Measurements from ENCODE around the gene TBX5.

TBX5 gene

DNA sequence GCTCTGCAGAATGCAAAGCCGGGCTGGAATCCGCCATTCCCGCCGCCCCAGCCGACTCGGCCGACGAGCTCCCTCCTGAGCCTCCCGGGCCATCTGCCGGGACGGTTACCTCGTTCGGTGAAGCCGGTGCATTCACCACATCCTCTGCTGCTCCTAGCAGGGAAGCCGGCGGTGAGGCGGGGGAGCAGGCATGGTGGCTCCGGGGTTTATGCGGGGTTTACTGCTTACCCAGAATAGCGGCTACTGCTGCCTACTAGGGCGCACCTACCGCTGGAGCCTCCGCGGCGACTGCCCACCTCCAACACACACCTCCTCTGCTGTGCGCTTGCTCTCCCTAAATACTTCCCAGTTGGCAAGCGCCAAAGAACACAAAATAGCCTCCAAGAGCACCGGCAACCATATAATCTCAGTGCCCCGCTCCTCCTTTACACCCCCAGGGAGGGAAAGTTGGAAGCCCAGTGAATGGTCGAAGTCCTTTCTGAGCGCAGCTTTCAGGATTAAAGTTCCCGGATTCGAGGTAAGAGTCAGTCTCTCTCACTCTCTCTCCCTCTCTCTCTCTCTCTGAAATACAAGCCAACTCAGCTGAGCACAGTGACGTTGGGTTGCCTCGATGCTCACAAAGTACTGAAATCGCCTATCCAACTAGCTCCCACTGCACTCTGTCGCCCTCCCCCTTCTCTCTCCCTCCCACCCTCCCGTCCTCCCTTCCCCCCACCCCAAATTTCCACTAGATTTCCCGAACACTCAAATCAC, at the start of gene TBX5:
TSS of gene TBX5 (minus strand) at position 626 of the 753 bp plus-strand sequence. CDS start 2,246 bp downstream, outside the sequence.
- DNase-seq (ENCODE audit: low spot score), result no peak

DNA sequence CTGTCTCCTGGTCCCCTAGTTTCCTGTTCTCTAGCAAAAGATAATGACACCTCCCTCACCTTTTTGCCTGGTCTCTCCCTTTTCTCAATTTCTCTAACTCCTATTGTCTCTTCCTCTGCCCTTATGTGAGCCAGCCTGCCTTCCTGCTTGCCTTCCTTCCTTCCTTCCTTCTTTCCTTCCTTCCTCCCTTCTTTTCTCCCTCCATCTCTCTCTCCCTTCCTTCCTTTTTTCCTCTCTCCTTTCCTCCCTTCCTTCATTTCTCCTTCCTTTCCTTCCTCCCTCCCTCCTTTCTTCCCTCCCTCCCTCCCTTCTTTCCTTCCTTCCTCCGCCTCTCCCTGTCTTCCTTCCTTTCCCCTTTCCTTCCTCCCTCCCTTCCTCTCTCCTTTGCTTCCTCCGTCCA, 45.7 kb upstream of the TBX5 start:
- DNase-seq (ENCODE audit: low spot score), result no peak

- DNase-seq (ENCODE audit: low spot score), result no peak
These were observed 44.8 kb upstream of the TBX5 start for GRCh38 chr12:114450515-114451300.

- no peak for DNase-seq (ENCODE audit: low spot score)
These were observed 44.1 kb upstream of the TBX5 start for GRCh38 chr12:114450019-114450418.

DNA sequence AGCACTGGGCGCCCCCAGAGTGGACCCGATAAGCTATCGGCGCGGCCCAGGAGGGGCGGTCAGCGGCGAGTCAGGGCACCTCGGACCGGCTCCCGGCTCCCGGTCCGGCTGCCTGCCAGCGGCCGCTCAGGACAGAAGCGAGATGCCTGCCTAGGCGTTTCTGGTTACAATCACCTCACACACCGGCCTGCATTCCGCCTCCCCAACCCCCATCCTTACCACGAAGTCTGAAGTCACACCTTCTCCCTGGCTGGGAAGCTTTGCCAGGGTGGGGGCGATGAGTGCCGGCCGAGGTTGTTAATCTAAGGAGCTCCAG, 42.6 kb upstream of the TBX5 start:
- no peak for DNase-seq (ENCODE audit: low spot score)

GRCh38 chr12:114447799-114448617, 42.1 kb upstream of the TBX5 start:
- no peak for DNase-seq (ENCODE audit: low spot score)

DNA sequence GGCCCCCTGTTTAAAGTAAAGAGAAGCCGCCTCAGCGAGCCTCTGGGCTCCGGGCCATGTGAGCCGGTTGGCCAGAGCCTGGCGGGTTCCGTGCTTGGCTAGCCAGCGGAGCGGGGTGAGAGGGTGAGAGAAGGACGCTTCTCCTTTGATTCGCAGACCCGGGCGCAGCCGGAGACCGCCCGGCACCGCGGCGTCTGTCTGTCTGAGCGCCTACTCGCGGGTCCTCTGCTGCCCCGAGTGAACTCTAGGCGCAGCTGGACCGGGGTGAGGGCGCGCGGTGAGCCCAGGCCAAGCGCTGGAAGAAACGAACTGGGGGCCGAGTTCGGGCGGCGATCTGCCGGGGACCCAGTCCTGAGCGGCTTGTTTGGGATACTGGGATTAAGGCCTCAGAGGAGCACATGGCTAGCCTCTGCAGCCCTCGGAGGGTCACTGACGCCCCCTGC, 41.4 kb upstream of the TBX5 start:
- DNase-seq (ENCODE audit: low spot score), result no peak

DNA sequence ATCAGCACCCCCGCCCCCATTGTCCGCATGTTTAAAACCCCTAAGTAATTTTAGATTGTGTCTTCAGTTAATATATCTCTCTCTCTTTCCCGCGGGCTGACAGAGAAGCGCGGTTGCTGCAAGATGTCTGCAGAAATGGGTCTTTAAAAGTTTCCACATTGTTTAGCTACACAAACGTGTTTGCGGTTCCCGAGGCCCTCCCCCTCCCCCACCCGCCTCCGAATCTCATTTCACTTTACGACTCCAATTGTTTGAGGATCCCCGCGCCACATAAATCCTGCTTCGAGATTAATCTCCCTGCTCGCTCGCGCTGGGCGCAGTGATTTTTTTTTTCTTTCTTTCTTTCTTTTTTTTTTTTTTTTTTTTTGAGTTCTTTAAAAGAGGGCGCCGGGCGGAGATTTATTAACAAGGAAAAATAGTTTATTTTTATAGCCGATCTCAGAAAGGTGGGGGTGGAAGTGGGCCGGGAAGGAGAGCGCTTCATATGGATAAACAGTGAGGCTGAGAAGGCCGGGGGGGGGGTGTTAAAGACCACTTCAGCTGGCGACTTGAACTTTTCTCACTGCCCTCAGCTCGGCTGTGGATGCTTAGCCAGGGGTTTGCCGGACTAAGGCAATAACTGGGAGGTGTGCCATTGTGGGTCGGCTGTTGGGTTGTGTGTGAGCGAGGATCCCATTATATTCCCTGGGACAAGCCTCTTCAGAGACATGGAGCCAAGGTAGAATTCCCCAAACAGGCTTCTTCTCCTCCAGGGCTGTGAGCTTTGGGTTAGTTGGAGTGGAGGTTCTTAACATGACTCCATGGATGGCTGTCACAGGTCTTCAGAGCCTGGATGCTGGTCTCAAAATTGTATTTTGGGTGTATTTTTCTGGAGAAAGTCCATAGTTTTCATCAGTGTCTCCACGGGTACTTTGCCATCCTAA, 39.7 kb upstream of the TBX5 start:
- DNase-seq (ENCODE audit: low spot score), result no peak

DNA sequence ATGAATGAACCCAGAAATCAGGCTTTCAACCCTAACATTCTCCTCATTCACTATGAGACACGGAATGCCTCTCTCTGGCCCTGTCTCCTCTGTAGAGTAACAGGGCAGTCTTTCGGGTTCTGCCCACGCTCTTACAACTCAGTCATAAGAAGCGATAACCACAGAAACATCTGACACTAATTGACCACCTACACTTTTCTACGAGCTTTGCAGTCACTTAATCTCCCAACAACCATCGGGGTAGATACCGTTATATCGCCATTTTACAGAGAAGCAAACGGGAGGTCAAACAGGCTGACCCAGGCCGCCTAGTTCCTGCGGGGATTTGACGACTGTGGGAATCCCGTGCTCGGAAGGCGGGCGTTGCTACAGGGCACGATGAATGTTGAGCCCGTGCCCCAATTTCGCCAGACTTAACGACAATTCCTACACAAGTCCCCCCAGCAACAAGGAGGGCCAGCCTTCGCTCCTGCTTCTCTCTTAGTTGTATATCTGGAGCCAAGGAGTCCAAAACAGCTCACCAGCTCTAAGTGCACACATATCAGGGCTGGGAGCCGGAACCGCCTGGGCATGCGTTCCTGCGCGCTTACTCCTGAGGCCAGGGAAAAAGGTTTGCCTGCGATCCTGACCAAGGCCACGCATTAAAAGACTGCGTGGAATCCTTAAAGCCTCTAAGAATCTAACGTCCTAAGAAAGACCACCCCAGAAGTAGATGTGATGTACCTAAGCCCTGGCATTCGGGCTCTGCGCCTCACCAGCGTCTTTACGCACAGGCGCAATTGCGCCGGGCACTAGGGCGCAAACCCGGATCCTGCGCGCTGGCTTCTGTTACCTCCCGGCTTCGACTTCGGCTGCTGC, 38.7 kb upstream of the TBX5 start:
- no peak for DNase-seq (ENCODE audit: low spot score)

DNA sequence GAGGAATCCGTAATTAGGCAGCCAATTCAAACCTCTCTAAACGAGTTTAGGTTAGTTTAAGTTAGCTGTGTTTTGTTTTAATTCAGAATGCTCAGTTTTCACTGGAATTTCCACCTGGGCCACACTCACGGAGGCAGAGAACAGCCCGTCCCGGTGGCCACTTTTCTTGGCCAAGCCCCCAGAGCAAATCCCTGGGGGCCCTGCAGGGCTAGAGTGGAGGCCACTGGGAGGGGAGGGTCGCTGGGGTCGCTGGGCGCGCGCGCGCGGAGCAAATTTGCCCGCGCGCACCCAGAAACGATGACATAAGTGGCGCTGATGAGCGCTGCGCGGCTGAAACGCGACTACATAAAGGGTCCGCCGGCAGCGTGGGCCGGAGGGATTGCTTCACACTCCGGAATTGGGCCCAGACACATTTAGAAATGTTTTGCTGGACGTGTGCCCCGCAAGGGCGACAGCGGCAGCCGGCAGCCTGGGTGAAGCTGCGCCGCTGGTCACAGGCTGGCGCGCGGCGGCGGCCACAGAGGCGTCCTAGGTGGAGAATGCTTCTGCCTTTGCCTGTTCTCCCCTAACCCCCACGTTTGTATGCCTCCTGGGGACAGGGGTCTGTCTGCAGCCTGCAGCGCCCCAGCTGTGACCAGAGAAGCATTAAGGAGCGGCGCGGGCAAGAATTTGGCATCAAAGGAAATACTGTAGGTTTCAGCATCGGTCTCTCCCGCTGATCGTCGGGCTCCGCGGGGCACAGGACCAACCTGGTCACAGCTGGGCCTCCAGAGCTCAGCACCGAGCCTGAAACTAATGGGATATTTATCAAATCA, 37.9 kb upstream of the TBX5 start:
- DNase-seq (ENCODE audit: low spot score), result no peak

DNA sequence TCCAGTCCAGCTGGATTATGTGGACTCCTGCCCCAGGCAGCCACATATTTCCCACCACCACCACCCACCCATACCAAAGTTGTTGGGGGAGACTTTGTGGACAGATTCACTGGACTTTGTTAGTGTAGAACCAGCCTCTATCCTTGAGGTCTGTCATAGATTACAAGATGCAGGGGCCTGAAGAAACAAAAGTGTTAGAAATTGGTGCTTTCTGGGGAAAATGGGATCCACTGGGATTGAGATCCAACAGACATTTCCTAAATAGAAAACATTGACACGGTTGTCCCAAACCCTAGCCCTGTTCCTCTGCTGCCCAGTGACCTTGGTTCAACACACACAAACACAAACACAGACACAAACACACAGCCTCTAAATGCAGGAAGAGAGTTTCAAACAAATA, 36.6 kb upstream of the TBX5 start:
- no peak for DNase-seq (ENCODE audit: low spot score)

DNA sequence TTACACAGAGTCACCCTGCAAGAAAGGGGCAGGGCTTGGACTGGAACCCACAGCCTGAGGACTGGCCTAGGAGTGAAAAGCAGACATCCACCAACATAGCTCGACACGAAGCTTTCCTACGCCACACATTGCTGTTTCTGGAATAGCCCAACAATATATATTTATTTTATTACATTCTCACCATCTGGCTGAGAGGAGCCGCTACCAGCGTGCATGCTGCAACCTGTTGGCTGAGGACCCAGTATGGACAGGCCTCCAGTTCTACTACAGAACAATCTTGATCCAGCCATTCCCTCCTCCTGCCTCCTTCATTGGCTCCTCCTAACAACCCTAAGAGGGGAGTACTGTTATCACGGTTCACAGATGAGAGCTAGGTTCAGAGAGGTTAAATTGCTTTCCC, 35.6 kb upstream of the TBX5 start:
- DNase-seq (ENCODE audit: low spot score), result no peak

DNA sequence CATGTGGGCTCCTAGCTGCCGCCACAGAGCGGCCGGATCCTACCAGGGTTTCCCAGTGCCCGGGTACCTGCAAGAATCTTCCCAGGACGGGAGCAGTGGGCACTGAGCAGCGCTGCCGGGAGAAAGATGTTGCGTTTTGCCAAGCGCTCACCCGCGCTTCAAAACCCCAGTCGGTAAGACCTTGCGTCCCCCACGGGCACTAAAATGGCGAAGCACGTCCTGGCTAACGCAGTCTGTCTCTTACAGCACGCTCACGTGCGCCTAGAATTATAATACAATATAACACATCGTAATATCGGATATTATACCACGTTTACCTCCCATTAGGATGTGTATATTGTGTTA, 35.1 kb upstream of the TBX5 start:
- DNase-seq (ENCODE audit: low spot score), result no peak

- no peak for DNase-seq (ENCODE audit: low spot score)
These were observed 34.5 kb upstream of the TBX5 start for GRCh38 chr12:114440270-114441038.

GRCh38 chr12:114439817-114440216, 33.9 kb upstream of the TBX5 start:
- no peak for DNase-seq (ENCODE audit: low spot score)

DNA sequence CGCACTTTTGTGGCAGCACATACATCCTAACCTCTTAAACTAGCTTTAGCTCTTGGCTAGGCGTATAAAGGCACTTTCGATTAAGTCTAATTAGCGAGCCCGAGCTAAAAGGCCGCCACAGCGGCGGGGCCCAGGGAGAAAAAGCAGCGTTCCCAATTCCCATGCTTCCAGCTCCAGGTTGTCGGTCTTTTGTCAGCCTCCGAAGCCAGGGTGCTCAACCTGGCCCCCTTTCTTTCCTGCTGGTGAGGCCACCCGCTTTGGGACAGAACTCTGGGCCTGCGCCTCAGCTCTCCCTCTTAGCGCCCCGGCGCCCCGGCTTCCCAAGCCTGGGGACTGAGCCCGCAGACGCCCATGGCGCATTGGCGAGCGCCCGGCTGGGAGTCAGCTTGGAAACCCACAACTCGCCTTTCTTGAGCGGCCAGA, 33.3 kb upstream of the TBX5 start:
- DNase-seq (ENCODE audit: low spot score), result no peak

- no peak for DNase-seq (ENCODE audit: low spot score)
These were observed 32.8 kb upstream of the TBX5 start for GRCh38 chr12:114438635-114439256.

DNA sequence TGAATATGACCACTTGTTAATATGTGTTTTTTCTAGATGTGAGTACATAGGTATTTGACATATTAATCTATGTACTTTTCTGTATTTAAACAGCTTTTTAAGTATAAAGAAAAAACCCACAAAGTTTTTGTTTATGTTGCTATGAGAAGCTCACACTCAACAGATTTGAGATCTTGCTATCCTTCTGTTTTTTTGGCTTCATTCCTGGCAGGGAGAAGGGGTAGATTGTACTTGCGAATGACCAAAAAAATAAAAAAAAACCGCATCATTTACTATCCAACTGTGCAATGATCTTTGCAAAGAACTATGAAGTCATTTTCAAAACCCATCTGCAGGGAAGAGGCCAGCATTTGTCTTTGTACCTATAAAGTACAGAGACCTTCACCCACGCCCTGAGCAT, 28.4 kb upstream of the TBX5 start:
- DNase-seq (ENCODE audit: low spot score), result no peak

- DNase-seq (ENCODE audit: low spot score), result no peak
These were observed 26.0 kb upstream of the TBX5 start for GRCh38 chr12:114431902-114432301.
